HG03460 (cell line): ENCODE measurements around the gene SIPA1L2.

Experiments used
- ATAC-seq: cut with Tn5 transposase; IDR thresholded peaks from one replicate; pipeline ENCODE4 v1.9.1; 2021; ENCODE audit not compliant: unreplicated experiment

Gene SIPA1L2

DNA sequence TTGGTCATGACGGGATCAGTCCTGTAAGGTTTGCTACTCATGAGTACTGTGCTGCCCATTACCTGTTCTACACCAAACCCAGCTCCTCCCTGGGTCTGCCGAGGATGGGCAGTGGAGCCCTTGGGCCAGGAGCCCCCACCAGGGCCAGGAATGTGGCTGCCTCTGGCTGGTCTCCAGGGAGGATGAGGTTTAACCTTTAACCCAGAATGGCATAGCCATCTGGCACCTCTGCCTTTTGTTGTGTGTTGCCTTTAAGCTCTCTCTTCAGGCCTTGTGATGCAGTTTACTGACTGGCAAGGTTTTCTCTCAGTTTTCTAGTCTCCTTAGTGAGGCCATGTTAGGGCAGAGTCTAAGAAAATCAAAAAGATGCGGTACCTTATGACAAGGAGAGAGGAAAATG, 38.6 kb downstream of the SIPA1L2 start:
- ATAC-seq = no peak

DNA sequence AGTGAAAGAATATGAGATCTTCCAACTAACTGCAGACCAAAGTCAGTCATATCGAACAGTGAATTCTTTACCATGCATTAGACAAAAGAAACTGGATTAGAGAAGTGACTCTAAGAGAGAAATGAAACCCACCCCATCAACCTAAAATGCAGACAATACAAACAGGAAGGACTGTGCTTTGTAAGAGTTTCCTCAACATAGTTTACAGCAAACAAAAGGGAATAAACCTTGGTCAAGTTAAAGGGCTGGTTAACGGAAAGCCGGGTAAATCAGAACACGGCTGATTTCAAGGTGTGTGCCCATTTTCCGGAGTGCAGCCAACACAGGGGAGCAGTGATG, 39.2 kb downstream of the SIPA1L2 start:
- ATAC-seq = peak; percentile 54

- peak; percentile 21 for ATAC-seq
Observed at GRCh38 chr1:232589812-232590743, 39.9 kb downstream of the SIPA1L2 start.

DNA sequence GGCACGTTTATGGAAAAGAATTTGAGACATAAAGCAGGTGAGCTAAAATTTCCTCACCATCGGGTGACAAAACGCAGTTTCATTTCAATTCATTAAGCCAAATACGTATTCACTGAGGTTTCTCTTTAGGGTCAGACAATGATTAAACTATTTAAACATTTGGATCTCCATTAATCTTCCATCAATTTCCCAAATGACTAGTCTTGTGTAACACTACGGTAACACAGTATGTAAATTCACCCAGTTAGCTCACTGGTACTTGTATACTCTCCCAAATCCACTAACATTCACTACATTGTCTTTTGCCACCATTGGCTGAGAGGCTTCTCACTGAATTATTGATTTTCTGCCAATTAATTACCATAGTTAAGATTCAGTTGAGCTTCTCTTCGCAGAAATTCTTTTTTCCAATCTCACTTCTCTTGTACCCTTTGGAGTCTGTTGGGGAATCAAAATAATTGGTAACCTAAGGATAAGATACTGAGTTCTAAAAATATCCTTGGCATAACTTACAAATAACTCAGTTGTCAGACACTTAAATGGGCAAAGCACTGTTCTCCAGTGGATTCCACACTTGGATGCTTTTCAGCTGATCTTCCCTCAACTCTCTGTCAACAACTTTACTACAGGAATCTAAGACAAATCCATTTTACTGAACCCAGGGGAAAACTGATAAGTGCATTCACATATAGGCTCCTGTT, 40.7 kb downstream of the SIPA1L2 start:
- no peak for ATAC-seq

DNA sequence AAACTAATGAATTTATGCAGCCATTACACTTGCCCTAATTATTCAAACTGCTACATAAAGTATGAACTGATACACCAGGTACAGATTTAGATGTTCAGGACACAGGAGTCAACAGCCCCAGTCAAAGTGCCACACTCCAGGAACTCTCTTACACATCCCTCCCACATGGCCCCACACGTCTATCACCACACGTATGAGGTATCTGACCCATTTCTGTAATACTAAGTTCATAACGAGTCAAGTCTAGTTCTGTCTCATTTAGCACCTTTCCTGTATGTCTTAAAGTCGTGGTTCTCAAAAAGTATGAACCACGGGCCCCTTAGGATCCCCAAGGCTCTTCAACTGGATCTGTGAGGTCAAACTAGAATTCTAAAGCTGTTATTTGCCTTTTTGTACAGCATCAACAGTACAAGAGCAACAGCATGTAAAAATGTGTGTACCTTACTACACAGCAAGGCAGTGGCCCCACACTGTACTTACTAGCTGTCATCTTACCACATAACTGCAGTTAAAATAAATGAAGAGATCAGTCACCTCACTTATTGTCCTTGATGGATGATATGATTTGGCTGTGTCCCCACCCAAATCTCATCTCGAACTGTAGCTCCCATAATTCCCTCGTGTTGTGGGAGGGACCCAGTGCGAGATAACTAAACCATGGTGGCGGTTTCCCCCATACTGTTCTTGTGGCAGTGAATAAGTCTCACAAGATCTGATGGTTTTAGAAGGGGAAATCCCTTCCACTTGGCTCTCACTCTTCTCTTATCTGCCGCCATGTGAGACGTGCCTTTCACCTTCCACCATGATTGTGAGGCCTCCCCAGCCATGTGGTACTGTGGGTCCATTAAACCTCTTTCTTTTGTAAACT, 42.6 kb downstream of the SIPA1L2 start:
- ATAC-seq = no peak

DNA sequence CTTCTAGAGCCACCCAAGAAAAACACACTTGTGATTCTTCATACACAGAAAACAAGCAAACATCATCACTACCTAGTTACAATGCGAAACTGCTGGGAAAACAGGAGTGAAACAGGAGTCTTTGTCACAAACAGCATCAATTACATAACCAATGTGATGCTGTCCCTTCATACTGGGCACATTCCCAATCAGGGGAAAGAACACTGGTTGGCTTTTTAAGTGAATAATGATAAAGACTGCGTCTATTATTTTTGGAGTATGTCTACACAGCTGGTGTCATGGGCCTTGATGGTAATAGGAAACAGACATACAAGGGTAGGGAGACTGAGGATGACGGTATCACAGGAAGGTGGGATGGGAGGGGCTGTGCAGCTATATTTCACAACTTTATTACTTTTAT, 43.3 kb downstream of the SIPA1L2 start:
- ATAC-seq = no peak

DNA sequence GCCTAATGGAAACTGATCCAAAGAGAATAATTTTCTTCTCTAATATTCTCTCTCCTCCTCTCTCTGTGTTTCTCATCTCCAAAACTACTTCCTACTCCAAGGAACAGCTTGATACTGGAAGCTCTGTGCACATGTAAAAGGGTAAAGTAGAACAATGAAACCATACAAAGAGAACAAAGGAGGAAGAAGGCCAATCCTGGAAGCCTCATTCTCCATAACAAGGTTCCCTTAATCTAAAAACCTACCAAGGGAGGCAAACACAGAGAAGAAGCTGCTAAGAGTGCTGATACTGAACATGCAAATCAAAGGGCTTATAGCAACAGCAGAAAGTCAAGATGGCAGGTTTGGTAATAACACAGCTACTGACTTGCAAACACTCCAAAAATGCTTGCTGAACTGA, 44.4 kb downstream of the SIPA1L2 start:
- no peak for ATAC-seq

DNA sequence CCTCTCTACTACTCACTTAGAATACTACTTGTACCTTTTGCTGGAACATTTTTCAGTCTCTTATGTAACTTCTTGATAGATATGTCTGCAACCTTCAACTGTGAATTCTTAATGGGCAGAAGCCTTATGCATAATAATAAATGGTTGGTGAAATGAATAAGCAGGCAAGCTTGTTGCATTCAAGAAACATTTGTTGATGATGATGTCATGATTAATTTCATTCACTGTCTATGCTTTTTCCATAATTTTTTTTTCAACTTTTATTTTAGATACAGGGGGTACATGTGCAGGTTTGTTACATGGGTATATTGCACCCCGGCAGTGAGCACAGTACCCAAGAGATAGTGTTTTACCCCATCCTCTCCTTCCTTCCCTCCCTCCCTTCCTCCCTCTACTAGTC, 48.0 kb downstream of the SIPA1L2 start:
- no peak for ATAC-seq
